Measurements from ENCODE around the gene PLEKHG5.
"Not testable (repeated sequence)": the region's sequence is repeated elsewhere in the genome, so short reads cannot be mapped to it uniquely, and the experiment has no call there.

PLEKHG5 gene

GRCh38 chr1:6445062-6445763, 46.3 kb downstream of the PLEKHG5 start:
- DNase-seq: peak; percentile 60

- no peak for DNase-seq
Measured at GRCh38 chr1:6444377-6444776, 47.1 kb downstream of the PLEKHG5 start.

- DNase-seq: no peak
Measured at GRCh38 chr1:6443339-6444115, 47.9 kb downstream of the PLEKHG5 start.

- DNase-seq: no peak
Measured at GRCh38 chr1:6441586-6441985, 49.9 kb downstream of the PLEKHG5 start.

GRCh38 chr1:6440198-6441126, 51.0 kb downstream of the PLEKHG5 start:
- peak; percentile 83 for DNase-seq

GRCh38 chr1:6438047-6438525, 53.4 kb downstream of the PLEKHG5 start:
- peak; percentile 80 for DNase-seq

- not testable (repeated sequence) for DNase-seq
Measured at GRCh38 chr1:6437012-6437700, 54.3 kb downstream of the PLEKHG5 start.

GRCh38 chr1:6436277-6436676, 55.2 kb downstream of the PLEKHG5 start:
- not testable (repeated sequence) for DNase-seq

- no peak for DNase-seq
Measured at GRCh38 chr1:6435547-6435946, 55.9 kb downstream of the PLEKHG5 start.

- no peak for DNase-seq
Measured at GRCh38 chr1:6435129-6435528, 56.3 kb downstream of the PLEKHG5 start.

GRCh38 chr1:6434186-6434585, 57.3 kb downstream of the PLEKHG5 start:
- DNase-seq: no peak

- DNase-seq: not testable (repeated sequence)
Measured at GRCh38 chr1:6431645-6432579, 59.6 kb downstream of the PLEKHG5 start.

GRCh38 chr1:6429660-6430411, 61.6 kb downstream of the PLEKHG5 start:
- not testable (repeated sequence) for DNase-seq

GRCh38 chr1:6428453-6428852, 63.0 kb downstream of the PLEKHG5 start:
- DNase-seq: not testable (repeated sequence)

GRCh38 chr1:6427441-6428390, 63.8 kb downstream of the PLEKHG5 start:
- DNase-seq: no peak

- DNase-seq: no peak
Measured at GRCh38 chr1:6426972-6427350, 64.5 kb downstream of the PLEKHG5 start.

- DNase-seq: no peak
Measured at GRCh38 chr1:6426277-6426971, 65.0 kb downstream of the PLEKHG5 start.

GRCh38 chr1:6425658-6426057, 65.8 kb downstream of the PLEKHG5 start:
- no peak for DNase-seq

Measured in stimulated activated CD4-positive, alpha-beta T cell treated with anti-CD3 and anti-CD28 coated beads, Interleukin-15, amount 100 ng/mL, for 24 hours (primary cell).